CD4-positive, alpha-beta T cell treated with Interleukin-4 for 1 hour (primary cell): ENCODE measurements around the gene EGF.

Experiments
- DNase-seq, 2 donors: peaks; one replicate each; pipeline ENCODE4 v3.0.0-alpha.2; 2020 to 2022

The EGF gene

DNA sequence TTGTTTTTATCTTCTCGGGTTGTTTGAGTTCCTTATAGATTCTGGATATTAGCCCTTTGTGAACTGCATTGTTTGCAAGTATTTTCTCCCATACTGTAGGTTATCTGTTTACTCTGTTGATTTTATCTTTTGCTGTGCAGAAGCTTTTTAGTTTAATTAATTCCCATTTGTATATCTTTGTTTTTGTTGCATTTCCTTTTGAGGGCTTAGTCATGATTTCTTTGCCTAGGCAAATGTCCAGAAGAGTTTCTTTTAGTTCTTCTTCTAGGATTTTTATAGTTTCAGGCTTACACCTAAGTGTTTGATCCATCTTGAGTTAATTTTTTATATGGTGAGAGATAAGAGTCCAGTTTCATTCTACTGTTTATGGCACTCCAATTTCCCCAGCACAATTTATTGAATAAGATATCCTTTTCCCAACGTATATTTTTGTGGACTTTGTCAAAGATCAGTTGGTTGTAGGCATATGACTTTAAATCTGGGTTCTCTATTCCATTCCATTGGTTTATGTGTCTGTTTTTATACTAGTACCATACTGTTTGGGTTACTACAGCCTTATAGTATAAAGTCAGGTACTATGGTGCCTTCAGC is 54.3 kb downstream of the EGF start:
- no peak for DNase-seq

DNA sequence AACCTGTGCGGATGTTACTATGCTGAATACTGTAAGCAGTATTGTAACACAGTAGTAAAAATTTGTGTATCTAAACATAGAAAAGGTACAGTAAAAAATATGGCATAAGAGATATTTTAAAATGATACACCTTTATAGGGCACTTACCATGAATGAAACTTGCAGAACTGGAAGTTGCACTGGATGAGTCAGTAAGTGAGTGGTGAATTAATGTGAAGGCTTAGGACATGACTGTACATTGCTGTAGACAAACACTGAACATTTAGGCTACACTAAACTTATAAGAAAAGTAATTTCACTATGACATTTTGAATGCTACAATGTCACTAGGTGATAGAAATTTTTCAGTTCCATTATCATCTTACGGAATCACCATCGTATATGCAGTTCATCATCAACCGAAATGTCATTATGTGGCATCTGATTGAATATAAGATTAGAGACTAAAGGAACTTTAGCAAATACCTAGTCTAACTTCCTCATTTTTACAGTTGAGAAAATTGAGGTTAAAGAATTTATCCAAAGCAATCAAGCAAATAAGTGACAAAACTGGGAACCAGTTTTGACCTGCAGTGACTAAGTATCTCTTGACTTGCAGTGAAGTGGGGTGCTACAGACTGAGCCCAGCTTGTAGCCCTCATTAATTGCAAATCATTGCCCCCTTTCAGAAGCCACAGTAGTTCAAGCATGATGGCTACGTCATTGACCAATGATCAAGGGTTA is 55.3 kb downstream of the EGF start:
- DNase-seq, result no peak

DNA sequence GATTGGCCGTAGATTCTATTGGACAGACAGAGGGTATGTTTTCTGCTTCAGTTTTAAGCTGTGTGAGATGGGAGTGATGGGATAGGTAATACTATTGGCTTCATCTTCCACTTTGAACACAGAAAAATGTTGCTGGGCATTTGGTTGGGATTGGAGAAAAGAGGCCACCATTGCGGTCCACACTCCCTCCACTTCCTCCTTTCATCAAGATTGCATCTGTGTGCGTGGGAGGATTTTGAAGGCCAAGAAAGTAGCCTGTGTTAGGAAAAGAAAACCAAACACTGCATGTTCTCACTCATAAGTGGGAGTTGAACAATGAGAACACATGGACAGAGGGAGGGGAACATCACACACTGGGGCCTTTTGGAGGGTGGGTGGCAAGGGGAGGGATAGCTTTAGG is 56.4 kb downstream of the EGF start:
- DNase-seq, result no peak

DNA sequence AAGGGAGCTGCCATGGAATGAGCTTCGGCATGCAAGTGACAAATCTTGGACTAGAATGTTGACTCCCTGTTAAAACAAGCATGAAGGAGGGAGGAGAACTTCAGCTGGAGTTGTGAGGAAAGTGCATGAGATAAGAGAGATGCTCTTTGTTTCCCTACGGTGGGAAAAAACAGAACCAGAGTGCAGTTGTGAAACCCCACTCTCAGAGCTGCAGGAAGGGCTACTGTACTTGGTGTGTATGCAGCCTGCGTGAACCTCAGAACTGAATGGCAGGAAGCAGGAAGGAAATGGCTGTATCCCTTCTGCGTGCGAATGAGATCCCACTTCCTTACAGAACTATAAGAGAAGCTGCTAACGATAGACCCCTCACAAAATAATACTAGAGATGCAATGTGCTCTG is 57.2 kb downstream of the EGF start:
- DNase-seq, result no peak

DNA sequence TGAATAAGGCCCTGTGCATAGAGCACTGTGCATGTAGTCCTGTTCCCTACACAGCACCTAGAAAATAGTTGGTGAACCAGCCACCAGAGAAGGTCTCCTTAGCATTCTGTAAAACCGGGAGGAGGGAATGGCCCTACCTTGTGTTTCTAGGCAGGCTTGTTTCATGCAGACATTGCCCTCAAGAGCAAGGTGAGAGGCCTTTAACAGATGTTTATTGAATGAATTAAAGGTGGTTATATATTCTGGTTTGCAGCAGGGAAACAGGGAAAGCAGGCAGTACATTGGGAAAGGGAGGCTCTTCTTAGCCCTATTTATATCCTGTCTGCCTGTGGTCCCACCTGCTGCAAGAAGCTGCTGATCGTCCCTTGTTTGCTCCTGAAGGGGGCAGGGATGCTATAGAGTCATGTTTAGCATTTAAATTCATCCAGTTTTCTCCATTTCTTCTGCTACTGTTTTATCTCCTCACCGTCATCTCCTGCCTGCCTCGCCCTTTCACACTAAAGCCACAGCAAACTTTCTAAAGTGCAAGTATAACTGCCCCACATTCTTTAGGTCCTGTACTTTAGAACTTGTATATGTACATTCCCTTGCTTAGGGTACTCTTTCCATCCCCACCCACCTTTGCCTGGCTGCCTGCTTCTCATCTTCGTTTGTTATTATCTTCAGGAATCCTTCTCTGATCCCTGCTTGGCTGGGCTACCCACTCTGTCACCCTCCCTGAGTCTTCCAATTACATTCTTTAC is 60.3 kb downstream of the EGF start:
- no peak for DNase-seq

DNA sequence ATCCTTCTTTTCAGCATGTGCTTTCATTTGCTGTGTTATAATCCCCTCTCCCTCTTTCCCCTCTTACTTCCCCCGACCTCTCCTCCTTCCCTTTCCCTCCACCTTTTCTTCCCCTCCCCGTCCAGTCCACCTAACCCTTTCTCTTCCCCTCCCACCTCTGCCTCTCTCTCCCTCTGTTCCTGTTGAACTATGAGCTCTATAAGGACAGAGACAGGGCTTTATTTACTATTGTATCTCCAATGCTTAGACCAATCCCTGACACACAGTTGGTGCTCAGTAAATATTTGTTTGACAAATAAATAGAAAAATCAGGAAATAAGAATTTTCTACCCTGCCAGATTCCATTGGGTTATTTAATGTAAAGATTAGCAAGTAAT is 60.8 kb downstream of the EGF start:
- no peak for DNase-seq

DNA sequence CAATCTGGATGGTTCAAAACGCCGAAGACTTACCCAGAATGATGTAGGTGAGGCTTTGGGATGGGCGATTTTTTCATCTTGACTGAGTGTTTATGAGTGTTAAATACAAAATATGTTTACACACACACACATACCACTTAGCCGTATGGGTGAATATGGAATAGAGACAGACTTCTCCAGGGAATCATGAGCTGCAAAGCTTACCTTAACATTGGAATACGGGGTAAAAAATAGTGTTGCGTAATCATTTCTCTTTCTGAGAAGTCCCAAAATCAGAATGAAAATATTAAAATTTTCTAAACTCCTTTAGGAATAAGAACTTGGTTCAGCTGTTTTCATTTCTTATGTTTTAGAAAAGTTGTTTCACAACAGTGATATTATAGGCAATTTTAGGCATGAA is 63.5 kb downstream of the EGF start:
- no peak for DNase-seq

DNA sequence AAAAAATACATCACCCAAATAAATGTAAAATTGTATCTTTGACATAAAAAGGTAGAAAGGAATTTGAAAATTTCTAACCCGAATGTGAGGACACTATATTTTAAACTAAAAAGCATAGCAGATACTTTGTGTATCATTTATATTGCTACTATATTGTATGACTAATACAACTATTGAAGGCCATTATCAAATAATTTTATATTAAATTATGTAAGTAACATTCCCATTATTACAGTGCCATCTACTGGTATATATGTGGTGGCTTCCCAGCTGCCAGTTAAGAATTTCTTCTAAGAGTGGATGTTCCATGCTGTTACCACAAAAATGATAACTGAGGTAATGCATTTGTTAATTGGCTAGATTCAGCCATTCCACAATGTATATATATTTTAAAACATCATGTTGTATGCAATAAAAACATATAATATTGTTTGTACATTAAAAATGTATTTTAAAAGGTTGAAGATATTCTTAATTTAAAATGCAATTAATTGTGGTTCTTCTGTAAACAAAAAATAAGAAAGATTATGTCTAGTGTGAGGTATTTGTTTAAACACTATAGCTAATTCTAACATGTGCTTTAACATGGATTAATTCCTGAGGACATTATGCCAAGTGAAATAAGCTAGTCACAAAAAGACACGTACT is 65.3 kb downstream of the EGF start:
- peak in 1 of 2 donors; percentile 36 for DNase-seq

DNA sequence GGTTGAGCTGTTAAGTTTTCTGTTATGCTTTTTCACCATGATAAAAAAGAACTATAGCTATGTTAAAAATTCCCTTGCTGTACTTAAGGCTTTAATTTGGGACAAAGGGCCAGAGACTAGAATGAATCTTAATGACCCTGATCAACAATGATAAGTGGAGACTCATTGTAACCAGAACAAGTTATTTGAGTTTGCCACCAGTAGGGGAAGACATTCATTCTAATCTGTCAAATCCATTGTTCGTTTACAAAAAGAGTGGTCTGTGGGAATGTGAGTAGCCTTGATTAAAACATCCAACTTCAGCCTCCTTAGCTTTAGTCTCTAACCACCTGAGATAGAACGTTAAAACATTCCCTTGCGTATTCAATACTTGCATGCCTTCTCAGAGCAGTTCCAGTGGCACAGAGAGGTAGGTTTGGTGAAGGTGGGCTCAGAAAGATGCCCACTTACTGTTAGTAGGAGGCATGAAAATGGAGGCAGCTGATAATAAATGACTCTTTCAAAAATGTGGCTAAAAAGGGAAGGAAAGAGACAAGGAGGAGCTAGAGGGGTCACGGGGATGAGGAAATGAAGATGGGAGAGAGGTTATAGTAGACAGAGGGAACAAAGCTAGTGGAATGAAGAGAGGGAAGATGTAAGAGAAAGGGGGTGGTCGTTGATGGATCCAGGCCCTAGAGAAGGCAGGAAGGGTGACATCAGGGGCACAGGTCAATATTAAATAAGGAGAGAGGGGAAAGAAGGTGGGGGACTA is 66.2 kb downstream of the EGF start:
- DNase-seq, result no peak

DNA sequence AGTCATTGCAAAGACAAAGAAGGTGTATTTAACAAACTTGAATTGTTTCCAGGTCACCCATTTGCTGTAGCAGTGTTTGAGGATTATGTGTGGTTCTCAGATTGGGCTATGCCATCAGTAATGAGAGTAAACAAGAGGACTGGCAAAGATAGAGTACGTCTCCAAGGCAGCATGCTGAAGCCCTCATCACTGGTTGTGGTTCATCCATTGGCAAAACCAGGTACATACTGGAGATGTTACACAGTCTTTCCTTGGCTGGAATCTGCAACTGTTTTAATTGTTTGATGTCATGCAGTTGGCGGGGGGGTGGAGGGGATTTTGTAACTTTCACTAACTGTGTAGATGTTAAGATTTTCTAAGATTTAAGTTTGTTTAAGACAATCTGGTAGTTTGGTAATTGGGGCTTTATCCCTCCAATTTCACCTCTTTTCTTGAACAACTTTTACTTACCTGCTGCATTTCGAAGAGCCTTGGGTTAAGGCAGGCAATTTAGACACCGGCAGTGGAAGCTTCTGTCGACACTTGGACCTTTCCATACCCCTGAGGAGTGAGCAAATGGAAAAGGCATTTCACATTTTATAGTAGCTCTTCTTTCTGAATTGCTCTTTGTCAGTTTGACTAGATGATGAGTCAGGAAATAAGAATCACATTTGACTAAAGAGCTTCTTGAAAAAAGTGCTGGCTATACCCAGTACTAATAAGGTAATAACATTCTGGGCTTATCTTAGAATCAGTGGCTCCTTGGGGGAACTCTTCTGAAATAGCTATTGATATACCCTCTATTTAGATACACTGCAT is 67.4 kb downstream of the EGF start:
- no peak for DNase-seq

DNA sequence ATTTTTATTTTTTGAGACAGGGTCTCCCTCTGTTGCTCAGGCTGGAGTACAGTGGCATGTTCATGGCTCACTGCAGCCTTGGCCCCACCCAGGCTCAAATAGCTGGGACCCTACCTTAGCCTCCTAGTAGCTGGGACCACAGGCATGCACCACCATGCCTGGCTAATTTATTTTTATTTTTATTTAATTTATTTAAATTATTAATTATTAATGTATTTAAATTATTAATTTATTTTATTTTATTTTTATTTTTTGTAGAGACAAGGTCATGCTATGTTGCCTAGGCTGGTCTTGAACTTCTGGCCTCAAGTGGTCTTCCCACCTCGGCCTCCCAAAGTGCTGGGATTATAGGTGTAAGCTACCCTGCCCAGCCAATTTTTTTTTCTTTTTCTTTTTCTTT is 69.3 kb downstream of the EGF start:
- DNase-seq, result no peak

DNA sequence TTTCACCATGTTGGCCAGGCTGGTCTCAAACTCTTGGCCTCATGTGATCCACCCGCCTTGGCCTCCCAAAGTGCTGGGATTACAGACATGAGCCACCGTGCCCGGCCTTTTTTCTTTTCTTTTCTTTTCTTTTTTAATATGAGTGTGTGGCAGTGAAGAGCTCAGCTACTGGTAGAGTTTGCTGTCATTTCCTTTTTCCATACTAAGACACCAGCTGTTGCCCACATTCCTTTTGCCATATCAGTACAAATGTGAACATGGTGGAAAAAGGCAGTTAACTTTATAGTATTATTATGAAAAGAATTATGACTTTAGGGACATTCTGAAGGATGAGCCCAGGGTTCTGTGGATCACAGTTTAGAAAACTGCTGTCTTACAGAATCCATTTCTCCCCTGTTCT is 69.8 kb downstream of the EGF start:
- no peak for DNase-seq

DNA sequence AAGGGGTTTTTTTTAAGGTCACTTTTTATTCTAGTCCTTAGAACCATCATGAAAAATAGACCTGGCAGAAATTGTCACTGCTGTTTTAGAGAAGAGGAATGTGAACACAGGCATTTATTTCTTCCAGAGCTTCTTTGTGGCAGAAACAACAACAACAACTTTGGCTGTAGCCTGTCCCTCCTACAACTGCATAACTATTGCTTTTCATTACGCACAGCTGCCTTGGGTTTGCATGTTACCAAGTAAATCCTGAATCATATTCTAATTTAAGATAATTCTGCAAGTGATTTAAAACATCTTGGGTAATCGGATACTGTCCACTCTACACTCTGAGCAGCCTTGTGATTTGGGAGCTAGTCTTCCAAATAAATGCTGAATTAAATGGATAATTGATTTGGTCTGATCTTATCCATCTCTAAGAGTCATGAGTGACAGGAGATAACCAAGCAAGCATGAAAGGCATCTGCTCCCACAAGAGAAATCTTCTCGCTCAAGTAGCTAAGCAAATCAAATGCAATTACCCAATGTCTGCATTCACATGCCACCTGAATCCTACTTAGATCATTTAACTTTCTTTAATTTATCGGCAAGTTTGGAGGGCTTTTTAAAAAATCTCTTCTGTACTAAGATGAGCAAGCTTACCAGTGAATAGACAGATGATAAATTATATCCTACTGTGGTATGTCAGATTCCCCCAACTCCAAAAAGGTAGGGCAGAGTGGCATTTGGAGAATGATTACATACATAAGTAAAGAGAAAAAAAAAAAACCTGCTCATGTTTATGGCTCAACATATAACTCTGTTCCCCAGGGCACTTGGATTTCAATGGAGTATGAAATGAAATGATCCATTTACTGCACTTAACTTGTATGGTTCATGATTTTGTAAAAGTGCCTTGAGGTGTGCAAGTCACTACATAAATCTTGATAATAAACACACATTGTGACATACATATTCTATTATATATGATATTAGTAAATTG is 73.6 kb downstream of the EGF start:
- no peak for DNase-seq

DNA sequence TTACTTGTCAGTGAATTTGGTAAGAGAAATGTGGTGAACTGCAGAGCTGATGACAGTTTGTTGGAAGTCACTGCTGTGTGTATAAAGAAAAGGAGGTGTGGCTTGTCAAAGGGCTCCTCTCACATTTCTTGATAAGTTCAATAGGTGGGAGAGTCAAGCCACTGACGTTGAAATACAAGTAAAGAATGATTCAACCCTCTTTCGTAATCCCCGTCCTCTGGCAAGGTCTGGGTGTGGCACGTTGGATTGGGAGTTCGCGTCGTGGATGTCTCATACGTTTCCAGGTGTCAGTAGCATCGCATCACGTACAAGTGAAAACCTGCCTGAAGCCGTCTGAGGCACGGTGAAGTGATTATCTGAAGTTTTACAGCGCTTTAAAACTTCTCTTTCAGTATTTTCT is 76.4 kb downstream of the EGF start:
- no peak for DNase-seq

DNA sequence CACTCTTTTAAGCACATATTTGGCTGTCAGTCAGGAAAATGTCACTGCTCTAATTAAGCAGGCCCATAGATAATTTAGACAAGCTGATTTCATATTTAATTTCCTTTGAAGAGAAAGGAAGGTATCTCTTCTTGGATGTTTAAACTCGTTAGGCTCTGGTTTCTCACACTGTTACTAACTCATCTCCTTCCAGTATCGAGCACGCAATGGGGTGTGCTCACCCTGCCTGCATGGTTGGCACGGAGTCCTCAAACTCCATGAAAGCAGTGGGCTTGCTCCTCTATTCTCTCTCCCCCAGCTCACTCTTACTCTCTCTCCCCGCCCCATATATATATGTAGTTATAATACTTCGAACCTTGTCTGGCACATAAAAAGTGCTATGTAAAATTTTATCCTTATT is 76.9 kb downstream of the EGF start:
- no peak for DNase-seq

DNA sequence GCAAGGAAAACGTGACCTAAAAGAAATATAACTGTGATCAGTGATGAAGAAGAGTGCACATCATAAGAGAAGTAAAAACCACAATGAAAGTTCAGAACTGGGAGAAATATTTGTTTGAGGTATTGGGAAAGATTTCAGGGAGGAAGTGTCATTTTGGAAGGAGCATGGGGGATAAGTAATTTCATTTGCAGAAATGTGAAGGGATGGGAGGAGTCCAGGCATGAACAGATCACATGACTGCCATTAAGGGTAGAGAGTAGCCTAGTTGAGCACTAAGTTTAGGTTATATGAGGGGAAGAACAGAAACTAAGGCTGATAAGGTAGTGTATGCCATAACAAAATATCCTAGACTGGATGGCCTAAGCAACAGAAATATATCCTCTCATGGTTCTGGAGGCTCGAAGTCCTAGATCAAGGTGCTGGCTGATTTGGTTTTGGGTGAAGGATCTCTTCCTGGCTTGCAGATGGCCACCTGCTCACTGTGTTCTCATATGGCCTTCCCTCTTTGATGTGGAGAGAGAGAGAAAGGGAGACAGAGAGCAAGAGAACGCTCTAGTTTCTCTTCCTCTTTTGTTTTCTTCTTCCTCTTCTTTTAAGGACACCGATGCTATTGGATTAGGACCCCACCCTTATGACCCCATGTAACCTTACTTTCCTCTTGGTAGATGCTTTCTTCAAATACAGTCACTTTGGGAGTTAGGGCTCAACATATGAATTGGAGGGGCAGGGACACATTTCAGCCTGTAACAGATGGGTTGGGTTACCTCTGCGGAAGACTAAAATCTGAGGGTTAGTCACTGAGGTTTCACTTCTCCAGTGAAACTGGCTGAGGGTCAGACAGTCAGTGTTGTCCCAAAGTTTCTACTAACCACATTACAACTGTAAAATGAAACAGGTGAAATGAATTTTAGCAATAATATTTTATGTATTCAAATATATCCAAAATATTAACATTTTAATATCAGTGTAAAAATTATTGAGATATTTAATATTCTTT is 77.9 kb downstream of the EGF start:
- peak in 1 of 2 donors; percentile 13 for DNase-seq

DNA sequence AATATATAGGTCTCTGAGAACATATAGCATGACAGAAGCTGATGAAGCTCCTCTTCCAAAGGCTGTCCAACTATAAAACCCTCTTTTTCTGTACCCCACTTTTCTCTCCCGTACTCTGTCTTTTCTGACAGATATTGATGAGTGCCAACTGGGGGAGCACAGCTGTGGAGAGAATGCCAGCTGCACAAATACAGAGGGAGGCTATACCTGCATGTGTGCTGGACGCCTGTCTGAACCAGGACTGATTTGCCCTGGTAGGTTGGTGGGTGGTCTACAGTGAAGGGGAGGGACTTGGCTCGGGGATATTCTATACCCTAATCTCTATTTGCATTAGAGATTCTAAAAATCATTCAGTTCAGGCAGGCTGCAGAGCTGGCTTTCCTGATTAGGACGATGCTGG is 80.4 kb downstream of the EGF start:
- DNase-seq, result no peak

DNA sequence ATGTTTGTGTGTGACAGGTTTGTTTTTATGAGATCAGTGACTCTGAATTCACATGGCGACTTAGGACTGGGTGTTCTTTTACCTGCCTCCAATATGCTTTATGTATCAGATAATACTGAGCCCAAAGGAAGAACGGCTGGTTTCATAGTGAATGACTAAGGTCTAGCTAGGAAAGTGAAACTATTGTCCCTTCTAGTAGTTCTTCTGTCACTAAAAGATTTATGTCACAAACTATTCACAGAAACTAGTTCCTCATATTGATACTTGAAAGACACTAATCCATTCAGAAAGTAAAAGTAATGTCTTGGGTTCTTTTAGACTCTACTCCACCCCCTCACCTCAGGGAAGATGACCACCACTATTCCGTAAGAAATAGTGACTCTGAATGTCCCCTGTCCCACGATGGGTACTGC is 81.7 kb downstream of the EGF start:
- no peak for DNase-seq

DNA sequence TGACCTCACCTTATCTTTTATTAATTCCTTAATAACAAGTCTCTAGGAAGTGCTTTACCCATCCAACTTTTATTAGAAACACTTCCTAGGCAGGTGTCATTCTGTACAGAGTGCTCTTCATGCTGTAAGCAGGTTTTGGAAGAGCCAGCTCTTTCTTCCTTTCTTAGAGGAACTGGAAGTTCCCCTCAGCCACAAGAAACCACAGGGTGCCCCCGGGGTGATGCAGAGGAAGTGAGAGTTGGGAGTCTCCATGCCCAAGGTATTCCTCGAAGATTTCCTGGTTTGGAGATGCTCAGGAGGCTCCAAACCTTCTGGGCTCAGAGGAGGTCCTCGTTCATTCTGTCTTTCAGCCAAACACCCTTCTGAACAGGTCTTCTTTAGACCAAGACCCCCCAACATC is 83.8 kb downstream of the EGF start:
- no peak for DNase-seq
